Left hindlimb (tissue), 1 donor: ENCODE results near the gene CPEB1.
"Not testable (repeated sequence)": the region's sequence is repeated elsewhere in the genome, so short reads cannot be mapped to it uniquely, and the experiment has no call there.

ENCODE experiments used
- DNase-seq: peaks from one replicate; pipeline ENCODE4 v3.0.0-alpha.2; 2018

The CPEB1 gene

DNA sequence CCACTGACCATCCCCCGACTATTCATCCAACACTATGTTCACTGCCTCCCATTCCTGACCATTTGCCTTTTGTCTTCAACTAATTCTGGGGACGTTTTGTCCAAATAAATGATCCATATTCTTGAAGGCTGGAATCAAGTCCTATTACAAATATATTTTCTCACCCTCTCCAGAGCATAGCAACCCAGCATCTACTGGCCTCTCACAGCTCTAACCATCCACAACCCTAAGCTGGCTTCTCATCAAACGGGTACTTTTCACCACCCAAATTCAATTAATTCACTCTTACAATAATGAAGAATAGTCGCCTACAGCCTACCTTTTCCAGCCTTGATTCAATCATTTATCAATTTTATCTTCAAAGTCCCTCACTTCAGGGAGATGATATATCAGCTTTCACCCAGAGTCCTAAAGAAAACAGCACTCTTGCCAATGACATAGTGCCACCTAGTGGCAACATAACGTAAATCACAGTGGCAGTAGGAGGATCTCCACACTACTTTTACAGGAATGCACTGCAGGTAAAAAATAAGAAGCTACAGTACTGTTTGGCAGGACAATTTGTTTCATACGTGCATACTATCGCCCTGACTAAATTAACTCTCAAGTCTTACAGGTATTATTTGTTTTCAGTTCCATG is 144.3 kb downstream of the CPEB1 start:
- DNase-seq: not testable (repeated sequence)

DNA sequence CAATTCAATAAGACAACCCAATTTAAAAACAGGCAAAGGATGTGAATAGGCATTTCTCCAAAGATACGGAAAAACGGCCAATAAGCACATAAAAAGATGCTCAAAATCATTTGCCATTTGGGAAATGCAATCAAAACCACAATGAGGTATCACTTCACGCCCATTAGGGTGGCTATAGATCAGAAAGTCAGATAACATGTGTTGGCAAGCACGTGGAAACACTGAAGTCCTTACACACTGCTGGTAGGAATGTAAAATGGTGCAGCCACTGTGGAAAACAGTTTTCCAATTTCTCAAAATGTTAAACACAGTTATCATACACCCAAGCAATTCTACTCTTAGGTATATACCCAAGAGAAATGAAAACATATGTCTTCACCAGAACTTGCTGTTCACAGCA is 146.4 kb downstream of the CPEB1 start:
- DNase-seq: not testable (repeated sequence)

DNA sequence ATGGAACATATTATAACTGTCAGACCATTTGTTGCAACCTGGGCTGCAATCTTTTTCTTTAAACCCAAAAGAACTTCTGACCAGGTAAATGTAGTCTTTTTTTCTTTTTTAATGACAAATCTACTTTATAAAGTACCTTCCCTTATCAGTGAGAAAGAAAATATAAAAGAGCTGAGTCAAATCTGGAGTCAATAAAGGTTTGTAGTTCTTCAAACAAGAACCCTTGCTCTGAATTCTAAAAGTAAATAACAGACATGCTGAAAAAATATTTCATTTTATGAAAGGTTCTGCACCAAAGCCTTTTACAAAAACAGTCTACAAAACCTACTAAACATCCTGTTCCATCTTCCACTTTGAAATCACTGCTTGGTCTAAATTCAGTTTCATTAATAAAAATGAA is 149.2 kb downstream of the CPEB1 start:
- not testable (repeated sequence) for DNase-seq
